GM21737 (cell line): ENCODE results near the gene ADGRG6.
"Not testable (repeated sequence)": the region's sequence is repeated elsewhere in the genome, so short reads cannot be mapped to it uniquely, and the experiment has no call there.

Experiments
- ATAC-seq: cut with Tn5 transposase; IDR thresholded peaks from one replicate; pipeline ENCODE4 v1.9.1; 2021; ENCODE audit warnings: mild to moderate bottlenecking, moderate library complexity; ENCODE audit not compliant: unreplicated experiment

Gene ADGRG6

GRCh38 chr6:142440600-142441293 lies 138.9 kb downstream of the ADGRG6 start:
- no peak for ATAC-seq

GRCh38 chr6:142441716-142442115 lies 139.9 kb downstream of the ADGRG6 start:
- no peak for ATAC-seq

- no peak for ATAC-seq
Observed at GRCh38 chr6:142443102-142443501, 141.3 kb downstream of the ADGRG6 start.

- ATAC-seq, result no peak
Observed at GRCh38 chr6:142443532-142443931, 141.7 kb downstream of the ADGRG6 start.

GRCh38 chr6:142444376-142444775 lies 142.6 kb downstream of the ADGRG6 start:
- ATAC-seq, result no peak

GRCh38 chr6:142444881-142445301 lies 143.1 kb downstream of the ADGRG6 start:
- ATAC-seq, result no peak

GRCh38 chr6:142446168-142446567 lies 144.4 kb downstream of the ADGRG6 start:
- ATAC-seq, result no peak

GRCh38 chr6:142446576-142446975 lies 144.8 kb downstream of the ADGRG6 start:
- no peak for ATAC-seq

- no peak for ATAC-seq
Observed at GRCh38 chr6:142448091-142448729, 146.4 kb downstream of the ADGRG6 start.

- ATAC-seq, result not testable (repeated sequence)
Observed at GRCh38 chr6:142450856-142451255, 149.0 kb downstream of the ADGRG6 start.

- no peak for ATAC-seq
Observed at GRCh38 chr6:142452993-142453392, 151.2 kb downstream of the ADGRG6 start.

GRCh38 chr6:142454196-142454595 lies 152.4 kb downstream of the ADGRG6 start:
- not testable (repeated sequence) for ATAC-seq

GRCh38 chr6:142454848-142455247 lies 153.0 kb downstream of the ADGRG6 start:
- ATAC-seq, result not testable (repeated sequence)

GRCh38 chr6:142455957-142456589 lies 154.3 kb downstream of the ADGRG6 start:
- no peak for ATAC-seq

GRCh38 chr6:142457638-142458406 lies 156.0 kb downstream of the ADGRG6 start:
- no peak for ATAC-seq

GRCh38 chr6:142458836-142459235 lies 157.0 kb downstream of the ADGRG6 start:
- ATAC-seq, result no peak

- ATAC-seq, result no peak
Observed at GRCh38 chr6:142459271-142459670, 157.5 kb downstream of the ADGRG6 start.

- ATAC-seq, result no peak
Observed at GRCh38 chr6:142462260-142462659, 160.5 kb downstream of the ADGRG6 start.

GRCh38 chr6:142463988-142464387 lies 162.2 kb downstream of the ADGRG6 start:
- ATAC-seq, result no peak

- no peak for ATAC-seq
Observed at GRCh38 chr6:142469220-142469619, 167.4 kb downstream of the ADGRG6 start.

- no peak for ATAC-seq
Observed at GRCh38 chr6:142470421-142470820, 168.6 kb downstream of the ADGRG6 start.
